OCI-LY1 (cell line): Measurements from ENCODE around the gene WDR72.

ENCODE experiments used
- H2AFZ ChIP-seq: fragments of 200-600 bp; sonication (generic), shearing (Covaris generic); 2 replicates; pipeline ENCODE4 v1.6.0; 2014; ENCODE audit warnings: antibody characterized with exemption, mild to moderate bottlenecking, low read length
- H3F3A ChIP-seq: fragments of 200-600 bp; sonication (generic), shearing (Covaris generic); 2 replicates; pipeline ENCODE4 v1.6.0; 2014; ENCODE audit warnings: mild to moderate bottlenecking, antibody characterized with exemption, low read length, moderate library complexity; ENCODE audit not compliant: insufficient read depth
- H3K27ac ChIP-seq: fragments of 200-600 bp; sonication (generic); 2 replicates; pipeline ENCODE4 v1.5.1; 2014; ENCODE audit warnings: low read length, mixed run types, mild to moderate bottlenecking, low read depth; ENCODE audit not compliant: poor library complexity, severe bottlenecking
- H3K27me3 ChIP-seq: fragments of 200-600 bp; sonication (generic); 2 replicates; pipeline ENCODE4 v1.6.0; 2014; ENCODE audit warnings: antibody characterized with exemption, mild to moderate bottlenecking, low read length, moderate library complexity; ENCODE audit not compliant: insufficient read depth
- H3K36me3 ChIP-seq: fragments of 200-600 bp; sonication (generic); 2 replicates; pipeline ENCODE4 v1.6.1; 2014; ENCODE audit warnings: mild to moderate bottlenecking, antibody characterized with exemption, low read length, moderate library complexity, mixed read lengths; ENCODE audit not compliant: insufficient read depth
- H3K4me1 ChIP-seq: fragments of 200-600 bp; sonication (generic); 2 replicates; pipeline ENCODE4 v1.5.1; 2014; ENCODE audit warnings: mild to moderate bottlenecking, low read length, moderate library complexity; ENCODE audit not compliant: insufficient read depth, severe bottlenecking
- H3K4me2 ChIP-seq: fragments of 200-600 bp; sonication (generic), shearing (Covaris generic); 2 replicates; pipeline ENCODE4 v1.6.1; 2014; ENCODE audit warnings: low read length
- H3K4me3 ChIP-seq: fragments of 200-600 bp; sonication (generic); 2 replicates; pipeline ENCODE4 v1.5.1; 2014; ENCODE audit warnings: low read length, low read depth, mild to moderate bottlenecking, mixed read lengths; ENCODE audit not compliant: poor library complexity, severe bottlenecking
- H3K79me2 ChIP-seq: fragments of 200-600 bp; shearing (Covaris generic); 2 replicates; pipeline ENCODE4 v1.6.1; 2016; ENCODE audit warnings: mixed run types, low read length, mixed read lengths; ENCODE audit not compliant: insufficient read depth
- H3K9ac ChIP-seq: fragments of 200-600 bp; sonication (generic), shearing (Covaris generic); 2 replicates; pipeline ENCODE4 v1.6.1; 2014; ENCODE audit warnings: mild to moderate bottlenecking, low read length, mixed read lengths
- H3K9me2 ChIP-seq: fragments of 200-600 bp; sonication (generic), shearing (Covaris generic); 2 replicates; pipeline ENCODE4 v1.6.1; 2014; ENCODE audit warnings: low read depth, mild to moderate bottlenecking, low read length, mixed read lengths
- H3K9me3 ChIP-seq: fragments of 200-600 bp; shearing (Covaris generic); 2 replicates; pipeline ENCODE4 v1.6.1; 2014; ENCODE audit warnings: low read length, mixed read lengths
- H4K20me1 ChIP-seq: fragments of 200-600 bp; sonication (generic), shearing (Covaris generic); 2 replicates; pipeline ENCODE4 v1.6.0; 2016; ENCODE audit warnings: mild to moderate bottlenecking, low read length; ENCODE audit not compliant: insufficient read depth
- EZH2 ChIP-seq: fragments of 200-600 bp; sonication (generic), shearing (Covaris generic); IDR thresholded peaks from 2 replicates; pipeline ENCODE4 v1.8.0; 2017; ENCODE audit warnings: borderline replicate concordance, mixed run types, mild to moderate bottlenecking, antibody characterized with exemption, low read length, moderate library complexity, mixed read lengths
- TF ChIP-seq, protein P1 (sequence below): fragments of 200-600 bp; sonication (generic), shearing (Covaris generic); IDR thresholded peaks from 2 replicates; pipeline ENCODE4 v1.5.1; 2017; ENCODE audit warnings: mild to moderate bottlenecking, antibody characterized with exemption, low read length, moderate library complexity, mixed read lengths

WDR72 gene

DNA sequence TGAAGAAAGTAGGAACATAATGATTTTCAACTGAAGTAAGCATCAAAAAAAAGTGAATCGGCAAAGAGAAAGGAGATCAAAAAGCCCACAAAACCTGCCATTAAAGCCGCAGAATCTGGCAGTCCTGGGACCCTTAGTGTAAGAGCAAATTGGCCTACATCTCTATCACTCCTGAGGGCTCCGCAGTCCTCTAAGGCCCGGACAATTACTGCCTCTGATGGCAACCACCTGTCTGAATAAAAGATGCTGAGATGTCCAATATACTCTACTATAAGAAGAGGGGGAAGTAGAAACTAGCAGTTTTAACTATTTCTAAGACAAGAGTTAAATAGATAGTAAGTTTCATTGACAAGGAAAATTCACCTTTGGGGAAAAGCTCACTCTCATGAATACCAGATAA is 20.3 kb downstream of the WDR72 start:
- H3K27ac ChIP-seq: no peak overlapping the region
- no peaks in the 10 kb centered on the region for H3F3A ChIP-seq
- H3K9me2 ChIP-seq: no peaks in the 10 kb centered on the region

DNA sequence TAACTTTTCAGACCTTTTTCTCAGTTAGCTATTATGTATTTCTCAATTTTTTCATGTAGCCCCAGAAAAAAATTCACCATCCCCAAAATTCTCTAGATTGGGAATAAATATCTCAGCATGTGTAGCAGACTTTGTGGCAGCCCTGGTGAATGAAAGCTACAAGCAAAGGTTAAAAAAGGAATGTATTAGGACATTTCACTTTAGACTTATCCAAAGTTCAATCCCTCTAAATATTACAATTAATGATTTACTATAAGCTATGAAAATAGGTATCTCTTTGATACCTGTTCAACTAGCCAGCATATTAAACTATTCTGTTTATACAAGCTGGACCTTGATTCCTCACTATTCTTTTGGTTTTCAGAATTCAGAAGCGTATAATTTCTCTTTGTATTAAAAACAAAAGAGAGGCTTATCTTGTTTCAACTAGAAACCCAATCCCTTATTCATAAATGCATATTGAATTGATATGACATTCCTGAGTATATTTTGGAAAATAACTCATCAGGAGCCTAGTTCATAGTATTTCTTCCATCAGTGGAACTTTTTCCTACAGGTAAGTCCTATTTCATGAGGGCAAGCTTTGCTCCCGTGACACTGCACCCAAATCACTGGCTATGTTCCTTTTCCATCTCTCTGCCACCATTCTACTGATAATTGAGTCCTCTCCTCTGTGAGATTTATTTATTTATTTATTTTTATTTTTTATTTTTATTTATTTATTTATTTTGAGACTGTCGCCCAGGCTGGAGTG is 38.0 kb downstream of the WDR72 start:
- Histone ChIP-seq H4K20me1 (no peaks in the 10 kb centered on the region), H3K79me2 (no peaks in the 10 kb centered on the region), H3K4me2 (no peak overlapping the region), H3K4me3 (no peak overlapping the region), H3K9me2 (no peaks in the 10 kb centered on the region), H2AFZ (no peak overlapping the region), H3K9ac (no peak overlapping the region), H3K4me1 (no peaks in the 10 kb centered on the region), H3K36me3 (no peaks in the 10 kb centered on the region), H3K27ac (no peak overlapping the region), H3K9me3 (no peaks in the 10 kb centered on the region), H3K27me3 (no peaks in the 10 kb centered on the region), H3F3A (no peaks in the 10 kb centered on the region)
- TF ChIP-seq, protein P1, sequence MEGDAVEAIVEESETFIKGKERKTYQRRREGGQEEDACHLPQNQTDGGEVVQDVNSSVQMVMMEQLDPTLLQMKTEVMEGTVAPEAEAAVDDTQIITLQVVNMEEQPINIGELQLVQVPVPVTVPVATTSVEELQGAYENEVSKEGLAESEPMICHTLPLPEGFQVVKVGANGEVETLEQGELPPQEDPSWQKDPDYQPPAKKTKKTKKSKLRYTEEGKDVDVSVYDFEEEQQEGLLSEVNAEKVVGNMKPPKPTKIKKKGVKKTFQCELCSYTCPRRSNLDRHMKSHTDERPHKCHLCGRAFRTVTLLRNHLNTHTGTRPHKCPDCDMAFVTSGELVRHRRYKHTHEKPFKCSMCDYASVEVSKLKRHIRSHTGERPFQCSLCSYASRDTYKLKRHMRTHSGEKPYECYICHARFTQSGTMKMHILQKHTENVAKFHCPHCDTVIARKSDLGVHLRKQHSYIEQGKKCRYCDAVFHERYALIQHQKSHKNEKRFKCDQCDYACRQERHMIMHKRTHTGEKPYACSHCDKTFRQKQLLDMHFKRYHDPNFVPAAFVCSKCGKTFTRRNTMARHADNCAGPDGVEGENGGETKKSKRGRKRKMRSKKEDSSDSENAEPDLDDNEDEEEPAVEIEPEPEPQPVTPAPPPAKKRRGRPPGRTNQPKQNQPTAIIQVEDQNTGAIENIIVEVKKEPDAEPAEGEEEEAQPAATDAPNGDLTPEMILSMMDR: no peak
- no peak for TF ChIP-seq EZH2

More for the DNA sequence above, 20.3 kb downstream of the WDR72 start:
- Histone ChIP-seq H3K4me2 (no peak overlapping the region), H3K79me2 (no peaks in the 10 kb centered on the region), H3K9me3 (no peaks in the 10 kb centered on the region), H3K4me1 (no peaks in the 10 kb centered on the region), H3K36me3 (no peaks in the 10 kb centered on the region), H3K4me3 (no peak overlapping the region), H3K27me3 (no peaks in the 10 kb centered on the region), H4K20me1 (no peaks in the 10 kb centered on the region), H2AFZ (no peak overlapping the region), H3K9ac (no peak overlapping the region)
- TF ChIP-seq EZH2: no peak
- TF ChIP-seq, protein P1: no peak

DNA sequence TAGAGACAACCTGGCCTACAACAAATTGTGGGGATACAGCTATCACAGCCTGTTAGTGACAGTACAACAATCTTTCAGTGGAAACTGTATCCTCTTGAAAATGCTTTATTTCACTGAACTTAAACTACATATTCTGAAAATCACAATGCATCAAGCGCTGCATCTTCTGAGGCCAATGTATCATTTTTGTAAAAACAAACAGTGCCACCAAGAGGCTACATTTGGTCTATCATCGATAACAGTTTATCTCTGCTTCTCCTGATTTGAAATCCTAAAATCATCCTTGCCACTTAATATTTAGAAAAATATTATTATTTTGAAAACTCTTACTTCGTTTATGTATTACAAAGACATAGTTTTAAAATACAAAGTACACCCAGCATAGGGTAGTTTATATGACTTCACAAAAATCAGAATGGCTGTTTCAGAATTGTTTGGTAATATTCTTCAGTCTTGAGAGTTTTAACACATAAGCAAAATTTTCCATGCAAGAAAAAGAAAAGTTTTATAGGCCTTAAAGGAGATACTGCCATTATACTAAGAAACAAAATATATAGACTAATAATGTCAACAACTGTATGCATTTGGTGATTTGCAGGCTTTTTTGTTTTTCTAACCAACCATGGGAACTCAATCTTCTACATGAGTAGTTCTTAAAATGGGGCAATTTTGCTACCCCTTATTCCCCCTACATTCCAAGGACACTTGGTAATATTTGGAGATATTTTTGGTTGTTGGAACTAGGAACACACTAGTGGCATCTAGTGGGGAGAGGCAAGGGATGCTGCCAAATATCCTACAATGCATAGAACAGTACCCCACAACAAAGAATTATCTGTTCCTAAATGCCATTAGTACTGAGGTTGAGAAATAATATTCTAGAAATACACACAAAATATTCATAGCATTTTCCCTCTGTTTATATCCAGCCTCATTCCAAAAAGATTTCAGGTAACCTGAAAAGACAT is 42.3 kb downstream of the WDR72 start:
- Histone ChIP-seq H3K36me3 (no peaks in the 10 kb centered on the region), H3K4me2 (no peak overlapping the region), H3K79me2 (no peaks in the 10 kb centered on the region), H3K4me1 (no peaks in the 10 kb centered on the region), H4K20me1 (no peaks in the 10 kb centered on the region), H3K27me3 (no peaks in the 10 kb centered on the region), H3K9me2 (no peaks in the 10 kb centered on the region), H3F3A (no peaks in the 10 kb centered on the region), H3K27ac (no peak overlapping the region), H3K4me3 (no peak overlapping the region), H3K9me3 (no peaks in the 10 kb centered on the region), H2AFZ (no peak overlapping the region), H3K9ac (no peak overlapping the region)
- TF ChIP-seq EZH2: no peak
- TF ChIP-seq, protein P1: peak; percentile 40
